Measurements from ENCODE around the gene CLEC11A.

DNA sequence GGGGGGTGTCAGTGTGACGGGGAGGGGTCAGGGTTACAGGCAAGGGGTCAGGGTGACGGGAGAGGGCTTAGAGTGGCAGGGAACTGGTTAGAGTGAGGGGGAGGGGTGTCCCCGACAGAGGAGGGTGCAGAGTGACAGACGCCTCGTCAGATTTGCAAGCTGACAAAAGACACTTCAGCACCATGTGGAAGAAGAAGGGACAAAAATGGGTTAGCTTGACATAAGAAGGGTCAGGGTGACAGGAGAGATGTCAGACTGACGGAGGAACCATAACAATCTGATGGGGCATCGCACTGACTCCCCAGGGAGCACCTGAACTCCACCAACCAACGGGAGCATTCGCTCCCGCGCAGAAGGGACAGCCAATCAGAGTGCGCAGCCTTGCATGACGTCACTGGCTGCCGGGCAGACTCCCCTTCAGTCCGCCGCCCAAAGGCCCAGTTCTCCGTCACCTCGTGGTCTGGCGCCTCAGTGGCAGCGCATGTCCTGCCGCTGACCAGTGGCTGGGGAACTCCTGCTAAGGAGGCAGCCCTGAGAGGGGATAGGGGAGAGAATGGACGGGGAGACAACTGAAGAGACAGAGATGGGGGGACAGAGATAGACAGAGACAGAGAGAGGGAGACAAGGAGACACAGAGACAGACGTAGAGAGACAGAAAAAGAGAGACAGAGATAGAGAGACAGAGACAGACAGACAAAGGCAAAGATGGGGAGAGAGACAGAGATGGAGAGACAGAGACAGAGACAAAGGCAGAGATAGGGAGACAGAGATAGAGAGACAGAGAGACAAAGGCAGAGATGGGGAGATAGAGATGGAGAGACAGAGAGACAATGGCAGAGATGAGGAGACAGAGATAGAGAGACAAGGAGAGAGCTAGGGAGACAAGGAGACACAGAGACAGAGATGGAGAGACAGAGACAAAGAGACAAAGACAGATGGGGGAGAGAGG, 43.7 kb upstream of the CLEC11A start:
- TF ChIP-seq, protein P1, sequence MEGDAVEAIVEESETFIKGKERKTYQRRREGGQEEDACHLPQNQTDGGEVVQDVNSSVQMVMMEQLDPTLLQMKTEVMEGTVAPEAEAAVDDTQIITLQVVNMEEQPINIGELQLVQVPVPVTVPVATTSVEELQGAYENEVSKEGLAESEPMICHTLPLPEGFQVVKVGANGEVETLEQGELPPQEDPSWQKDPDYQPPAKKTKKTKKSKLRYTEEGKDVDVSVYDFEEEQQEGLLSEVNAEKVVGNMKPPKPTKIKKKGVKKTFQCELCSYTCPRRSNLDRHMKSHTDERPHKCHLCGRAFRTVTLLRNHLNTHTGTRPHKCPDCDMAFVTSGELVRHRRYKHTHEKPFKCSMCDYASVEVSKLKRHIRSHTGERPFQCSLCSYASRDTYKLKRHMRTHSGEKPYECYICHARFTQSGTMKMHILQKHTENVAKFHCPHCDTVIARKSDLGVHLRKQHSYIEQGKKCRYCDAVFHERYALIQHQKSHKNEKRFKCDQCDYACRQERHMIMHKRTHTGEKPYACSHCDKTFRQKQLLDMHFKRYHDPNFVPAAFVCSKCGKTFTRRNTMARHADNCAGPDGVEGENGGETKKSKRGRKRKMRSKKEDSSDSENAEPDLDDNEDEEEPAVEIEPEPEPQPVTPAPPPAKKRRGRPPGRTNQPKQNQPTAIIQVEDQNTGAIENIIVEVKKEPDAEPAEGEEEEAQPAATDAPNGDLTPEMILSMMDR (conservative IDR thresholded peaks at IDR 0.05; ENCODE audit: low read length): no peak
- TF ChIP-seq EZH2phosphoT487 (IDR thresholded peaks at IDR 0.05; ENCODE audit: borderline replicate concordance): no peak
